HG03159 (cell line): Measurements from ENCODE around the gene RAI14.

Source experiments
- ATAC-seq: cut with Tn5 transposase; IDR thresholded peaks from one replicate; pipeline ENCODE4 v1.9.1; 2021; ENCODE audit warnings: mild to moderate bottlenecking, moderate library complexity; ENCODE audit not compliant: unreplicated experiment

RAI14 gene

DNA sequence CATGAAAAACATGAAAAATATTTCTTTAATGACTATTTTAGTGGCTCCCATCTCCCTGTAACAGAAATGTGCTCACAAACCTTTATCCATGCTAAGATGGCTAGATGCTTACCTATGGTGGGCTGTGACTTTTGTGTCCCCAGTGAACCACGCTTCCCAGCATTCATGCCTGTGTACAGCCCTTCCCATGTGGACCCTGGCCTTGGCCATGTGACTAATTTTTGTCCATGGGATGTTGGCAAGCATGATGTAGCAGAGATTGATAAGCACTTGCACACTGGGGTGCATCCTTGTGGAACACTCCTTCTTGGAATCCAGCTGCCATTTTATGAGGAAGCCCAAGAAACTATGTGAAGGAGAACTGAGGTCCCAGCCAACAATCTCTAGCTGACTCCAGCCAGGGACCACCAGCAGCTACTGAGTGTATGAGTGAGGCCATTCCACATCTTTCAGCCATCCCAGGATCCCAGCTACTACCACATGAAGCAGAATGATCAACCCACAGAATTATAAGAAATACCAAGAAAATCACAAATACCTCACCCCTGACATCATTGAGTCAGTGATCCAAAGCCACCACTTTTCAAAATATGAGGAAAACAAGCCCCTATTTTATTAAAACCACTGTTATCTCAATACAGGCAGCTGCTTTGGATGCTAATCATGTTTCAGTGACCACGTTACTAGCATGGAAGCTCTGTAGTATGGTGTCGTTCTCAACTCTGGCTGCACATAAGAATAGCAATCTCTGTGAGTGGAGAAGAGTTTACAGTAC, 16.1 kb upstream of the RAI14 start:
- ATAC-seq: no peak

DNA sequence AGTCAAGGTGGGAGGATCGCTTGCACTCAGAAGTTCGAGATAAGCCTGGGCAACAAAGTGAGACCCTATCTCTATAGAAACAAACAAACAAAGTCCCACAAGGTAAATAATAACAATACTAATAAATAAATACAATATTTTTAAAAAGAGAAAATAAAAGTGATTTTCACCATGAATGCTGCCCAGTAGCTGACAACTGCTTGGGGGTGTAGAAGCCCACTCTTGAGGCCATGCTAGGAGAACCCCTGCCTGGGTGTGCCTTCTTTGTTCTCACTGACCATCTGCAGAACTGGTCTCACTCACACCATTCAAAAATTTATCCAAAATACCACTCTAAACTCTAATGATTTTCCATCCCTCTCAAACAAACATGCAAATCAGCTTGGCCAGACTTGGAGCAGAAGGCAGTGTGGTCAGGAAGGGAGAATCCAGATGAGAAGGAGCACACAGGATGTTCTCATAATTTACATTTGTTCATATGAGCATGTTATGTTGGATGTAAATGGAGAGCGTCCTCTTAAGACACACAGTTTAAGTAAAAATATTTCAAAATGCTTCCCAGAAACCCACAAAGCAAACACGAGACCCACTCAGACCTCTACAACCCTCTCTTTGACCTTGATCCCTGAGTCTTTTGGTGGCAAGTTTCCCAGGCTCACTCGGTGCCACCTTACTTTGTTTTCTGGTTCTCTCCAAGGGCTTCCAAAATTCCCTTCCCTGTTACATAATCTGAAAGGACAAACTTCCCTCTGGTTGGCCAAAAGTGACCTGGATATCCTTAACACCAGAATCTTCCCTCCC, 7.9 kb upstream of the RAI14 start:
- no peak for ATAC-seq

DNA sequence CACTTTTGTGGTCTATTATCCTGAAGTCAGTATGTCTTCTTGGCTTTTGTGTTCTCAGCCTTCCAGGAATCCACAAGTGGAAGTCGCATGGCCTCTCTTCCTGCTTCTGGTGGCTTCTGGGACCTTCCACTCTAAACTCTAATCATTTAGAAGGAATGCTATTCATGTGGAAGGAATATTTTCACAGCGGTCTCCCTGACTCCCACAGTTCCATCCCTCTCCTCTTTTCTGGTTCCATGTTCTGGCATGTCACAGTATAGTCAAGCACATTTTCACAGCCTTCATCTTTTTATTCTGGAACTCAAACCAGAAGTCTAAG, 7.3 kb upstream of the RAI14 start:
- ATAC-seq: no peak

DNA sequence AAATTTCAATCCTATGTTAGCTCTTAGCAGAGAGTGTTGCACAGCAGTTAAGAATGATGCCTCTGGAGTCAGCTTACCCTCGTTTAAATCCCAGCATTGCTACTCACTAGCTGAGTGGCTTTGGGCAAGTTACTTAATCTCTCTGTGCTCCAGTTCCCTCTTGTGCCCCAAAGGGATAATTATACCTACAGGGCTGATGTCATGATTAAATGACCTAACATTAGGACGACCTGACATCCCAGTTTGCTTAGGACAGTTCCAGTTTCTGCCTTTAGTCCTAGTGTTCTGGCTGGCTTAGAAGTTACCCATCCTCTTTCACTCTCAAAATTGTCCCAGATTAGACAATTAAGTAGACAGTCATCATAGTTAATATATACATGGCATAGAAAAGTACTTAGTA, 4.3 kb upstream of the RAI14 start:
- no peak for ATAC-seq

DNA sequence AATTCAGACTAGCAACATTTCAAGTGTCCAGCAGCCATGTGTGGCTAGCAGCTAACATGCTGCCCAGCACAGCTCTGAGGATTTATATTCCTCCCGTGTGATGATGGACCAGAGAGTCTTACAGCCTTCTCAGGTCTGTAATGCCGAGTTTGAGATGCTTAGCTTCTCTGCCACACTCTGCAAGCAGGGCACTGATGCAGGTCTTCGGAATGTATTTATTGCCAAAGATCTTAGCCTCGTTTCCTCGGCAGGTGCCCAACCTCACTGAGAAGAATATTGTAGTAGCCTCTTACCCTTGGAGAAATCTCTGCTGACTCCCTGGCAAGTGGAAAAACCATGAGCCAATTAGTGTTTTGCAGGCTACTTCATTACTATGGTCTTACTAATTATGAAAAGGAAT, 3.7 kb upstream of the RAI14 start:
- ATAC-seq: no peak

DNA sequence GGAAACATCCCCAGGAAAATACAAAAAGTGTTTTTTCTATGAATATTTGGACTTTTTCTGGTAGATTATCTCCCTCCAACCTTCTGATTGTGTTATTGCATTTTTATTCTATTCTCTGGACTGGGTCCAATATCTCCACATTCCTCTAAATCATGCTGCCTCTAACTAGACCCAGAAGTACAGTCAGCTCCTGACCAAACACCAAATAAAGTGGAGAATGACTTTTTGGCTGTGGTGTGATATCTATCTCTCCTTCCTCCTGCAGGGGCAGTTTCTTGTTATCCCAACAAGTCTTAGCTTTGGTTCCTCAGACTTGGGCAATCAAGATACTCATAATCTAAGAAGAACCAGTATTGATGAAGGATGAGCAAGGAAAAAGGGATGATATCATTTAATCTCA, 3.2 kb upstream of the RAI14 start:
- no peak for ATAC-seq

DNA sequence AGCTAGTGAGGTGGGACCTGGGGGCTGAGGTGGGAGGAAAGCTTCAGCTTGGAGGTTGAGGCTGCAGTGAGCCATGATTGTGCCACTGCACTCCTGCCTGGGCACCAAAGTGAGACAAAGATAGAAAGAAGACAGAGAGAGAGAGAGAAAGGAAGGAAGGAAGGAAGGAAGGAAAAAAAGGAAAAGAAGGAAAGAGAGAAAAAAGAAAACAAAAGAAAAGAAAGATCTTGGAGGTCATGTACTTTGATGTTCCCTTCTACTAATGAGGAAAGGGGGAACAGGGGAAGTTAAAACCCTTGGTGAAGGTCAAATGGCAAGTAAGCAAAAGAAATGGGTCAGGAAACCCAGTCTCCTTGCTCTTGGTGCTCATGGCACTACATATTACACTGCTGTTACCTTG, 2.4 kb upstream of the RAI14 start:
- no peak for ATAC-seq

DNA sequence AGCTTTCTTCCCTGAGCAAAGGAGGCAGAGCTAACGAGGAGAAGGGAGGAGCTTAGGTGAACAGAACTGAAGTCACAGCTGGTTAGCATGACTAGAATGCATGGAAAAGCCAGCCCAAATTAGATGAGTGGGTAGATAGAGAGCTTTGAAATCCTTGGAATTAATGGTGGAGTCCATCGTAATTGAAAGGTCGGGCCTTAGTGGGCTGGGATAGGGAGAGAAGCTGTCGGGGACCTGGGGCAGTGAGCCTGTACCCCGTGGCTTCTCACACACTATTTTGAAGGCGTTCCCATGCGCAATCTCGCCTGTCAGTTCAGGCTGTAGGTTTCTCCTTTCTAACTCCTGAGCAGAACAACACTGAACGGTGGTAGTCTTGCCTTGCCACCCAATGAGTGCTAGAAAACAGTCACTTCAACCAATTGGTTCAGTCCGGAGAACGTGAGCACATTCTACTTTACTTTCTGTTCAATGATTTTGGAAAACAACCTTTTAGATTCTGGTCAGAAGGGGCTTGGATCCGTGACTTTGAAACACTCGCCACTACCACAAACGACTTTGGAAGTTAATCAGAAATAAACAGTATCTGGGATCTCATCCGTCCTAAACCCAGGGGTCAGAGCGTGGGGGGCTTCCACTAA, 655 bp upstream of the RAI14 start:
- no peak for ATAC-seq

DNA sequence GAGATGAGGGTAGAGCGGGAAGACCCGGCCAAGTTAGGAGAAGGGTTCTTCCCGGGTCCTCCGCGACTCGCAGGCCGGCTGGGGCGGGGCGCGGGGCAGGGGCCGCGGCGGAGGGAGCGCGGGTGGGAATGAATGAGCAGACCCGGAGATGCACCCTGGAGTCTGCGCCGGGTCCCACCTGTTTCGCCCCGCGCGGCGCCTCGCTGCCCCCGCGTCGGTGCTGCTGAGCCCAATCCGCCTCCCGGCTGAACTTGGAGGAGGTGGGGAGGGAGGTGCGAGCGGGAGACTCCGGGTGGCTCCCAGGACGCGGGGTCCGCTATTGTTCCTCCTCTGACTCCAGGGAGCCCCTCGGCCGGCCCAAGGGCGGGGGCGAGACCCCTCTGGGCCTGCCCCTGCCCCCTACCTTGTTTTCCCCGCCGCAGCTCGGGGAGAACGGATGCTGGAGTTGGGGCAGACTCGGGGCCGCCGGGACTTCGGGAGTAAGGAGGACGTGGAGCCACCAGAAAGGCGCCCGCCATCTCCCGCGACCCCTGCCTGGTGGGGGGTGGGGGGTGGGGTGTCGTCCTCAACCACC, 659 bp downstream of the RAI14 start:
- ATAC-seq: no peak

DNA sequence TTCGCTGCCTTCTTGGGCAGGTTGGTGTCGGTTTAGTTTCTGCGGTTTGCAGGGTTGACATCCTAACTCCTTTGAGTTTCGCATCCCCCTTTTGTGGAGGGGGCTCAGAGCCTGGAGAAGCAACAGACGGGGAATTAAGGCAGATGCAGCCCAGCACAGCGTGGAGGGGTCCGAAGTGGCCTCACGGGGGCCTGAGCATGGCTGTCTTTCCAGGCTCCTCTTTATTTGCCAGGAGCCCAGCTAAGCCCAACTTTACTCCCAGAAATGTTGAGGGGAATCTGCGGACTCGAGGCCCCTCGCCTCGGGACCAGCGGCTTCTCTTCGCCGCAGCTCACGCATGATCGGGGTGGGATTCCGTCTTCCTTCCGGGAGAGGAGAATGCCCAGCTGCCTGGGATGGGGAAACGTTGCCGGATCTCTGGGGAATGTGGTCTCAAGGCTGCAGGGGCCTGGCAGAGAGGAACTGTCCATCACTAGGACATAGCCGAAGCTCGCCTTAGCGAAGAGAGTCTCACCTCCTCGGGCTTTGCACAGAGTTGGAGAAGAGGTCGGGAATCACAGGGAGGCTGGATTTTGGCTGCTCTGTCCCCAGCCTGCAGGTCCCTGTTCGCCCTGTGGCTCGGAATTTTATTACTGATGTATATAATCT, 1.3 kb downstream of the RAI14 start:
- ATAC-seq: no peak

DNA sequence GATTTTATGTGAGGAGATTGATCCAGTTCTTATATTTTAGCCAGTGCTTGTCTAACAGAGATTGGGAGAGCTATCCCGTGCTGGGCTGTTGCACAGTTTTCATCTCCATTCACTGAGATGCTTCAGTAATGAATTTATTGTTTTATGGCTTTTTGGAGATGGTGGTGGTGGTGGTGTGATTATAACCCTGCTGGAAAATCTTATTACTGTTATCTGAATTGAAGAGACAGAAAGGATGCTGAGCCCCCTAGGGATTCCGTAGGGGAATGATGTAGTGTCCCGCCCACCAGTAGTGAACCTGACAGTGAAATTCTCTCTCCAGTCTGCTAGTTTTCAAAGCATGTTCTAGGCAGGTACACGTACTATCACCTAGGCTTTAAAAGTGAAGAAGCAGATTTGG, 1.9 kb downstream of the RAI14 start:
- ATAC-seq: no peak

DNA sequence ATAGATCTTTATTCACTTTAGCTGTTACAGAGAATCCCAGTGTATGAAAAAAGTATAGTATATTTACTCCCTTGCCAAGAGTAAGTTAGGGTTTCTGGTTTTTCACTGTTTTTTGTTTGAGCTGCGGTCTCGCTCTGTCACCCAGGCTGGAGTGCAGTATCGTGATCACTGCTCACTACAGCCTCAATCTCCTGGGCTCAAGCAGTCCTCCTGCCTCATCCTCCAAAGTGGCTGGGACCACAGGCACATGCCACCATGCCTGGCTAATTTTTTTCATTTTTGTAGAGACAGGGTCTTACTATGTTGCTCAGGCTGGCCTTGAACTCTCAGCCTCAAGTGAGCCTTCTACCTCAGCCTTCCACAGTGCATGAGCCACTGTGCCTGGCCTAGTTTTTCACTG, 3.0 kb downstream of the RAI14 start:
- ATAC-seq: no peak

DNA sequence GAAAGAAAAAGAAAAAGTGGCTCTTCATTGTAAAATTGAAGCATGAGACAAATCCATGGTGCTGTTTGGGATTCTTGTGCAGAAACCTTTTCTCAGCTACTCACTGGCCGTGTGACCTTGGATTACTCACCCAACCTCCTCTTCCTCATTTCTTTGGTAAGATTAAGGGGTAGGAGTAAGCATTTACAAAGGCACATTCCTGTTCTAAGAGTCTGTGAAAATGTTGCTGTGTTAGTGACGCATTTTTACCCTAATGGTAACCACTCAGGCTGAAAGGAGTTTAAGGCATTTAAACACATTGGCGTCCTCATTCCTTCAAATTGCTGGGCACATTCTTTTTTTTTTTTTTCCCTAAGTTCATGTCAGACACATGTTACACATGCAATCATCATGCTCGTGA, 4.3 kb downstream of the RAI14 start:
- ATAC-seq: no peak

DNA sequence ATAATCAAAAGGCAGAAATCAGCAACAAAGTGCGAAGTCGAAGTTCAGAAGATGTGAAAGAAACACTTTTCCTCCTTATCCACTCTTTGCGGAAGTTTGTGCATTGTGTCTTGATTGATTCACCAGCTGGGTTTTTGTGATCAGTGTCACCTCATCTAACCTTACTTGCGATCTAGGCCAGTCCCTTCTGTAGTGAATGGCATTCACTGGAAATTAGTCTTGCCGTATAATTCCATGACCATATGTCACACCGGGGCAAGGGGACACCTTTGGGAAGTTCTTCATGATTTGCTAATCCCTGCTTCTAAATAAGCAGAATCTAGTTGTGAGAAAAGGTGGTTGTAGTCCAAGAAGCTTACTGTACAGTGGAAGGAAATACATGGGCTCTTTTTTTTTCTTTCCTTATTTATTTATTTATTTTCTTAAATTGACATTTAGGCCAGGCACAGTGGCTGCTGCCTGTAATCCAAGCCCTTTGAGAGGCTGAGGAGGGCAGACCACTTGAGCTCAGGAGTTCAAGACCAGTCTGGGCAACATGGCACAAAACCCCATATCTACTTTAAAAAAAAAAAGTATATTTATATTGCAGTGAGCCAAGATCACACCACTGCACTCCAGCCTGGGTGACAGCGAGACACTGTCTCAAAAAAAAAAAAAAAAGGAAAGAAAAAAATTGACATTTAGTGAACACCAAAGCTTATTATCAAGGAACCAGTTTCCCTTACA, 7.8 kb downstream of the RAI14 start:
- no peak for ATAC-seq

DNA sequence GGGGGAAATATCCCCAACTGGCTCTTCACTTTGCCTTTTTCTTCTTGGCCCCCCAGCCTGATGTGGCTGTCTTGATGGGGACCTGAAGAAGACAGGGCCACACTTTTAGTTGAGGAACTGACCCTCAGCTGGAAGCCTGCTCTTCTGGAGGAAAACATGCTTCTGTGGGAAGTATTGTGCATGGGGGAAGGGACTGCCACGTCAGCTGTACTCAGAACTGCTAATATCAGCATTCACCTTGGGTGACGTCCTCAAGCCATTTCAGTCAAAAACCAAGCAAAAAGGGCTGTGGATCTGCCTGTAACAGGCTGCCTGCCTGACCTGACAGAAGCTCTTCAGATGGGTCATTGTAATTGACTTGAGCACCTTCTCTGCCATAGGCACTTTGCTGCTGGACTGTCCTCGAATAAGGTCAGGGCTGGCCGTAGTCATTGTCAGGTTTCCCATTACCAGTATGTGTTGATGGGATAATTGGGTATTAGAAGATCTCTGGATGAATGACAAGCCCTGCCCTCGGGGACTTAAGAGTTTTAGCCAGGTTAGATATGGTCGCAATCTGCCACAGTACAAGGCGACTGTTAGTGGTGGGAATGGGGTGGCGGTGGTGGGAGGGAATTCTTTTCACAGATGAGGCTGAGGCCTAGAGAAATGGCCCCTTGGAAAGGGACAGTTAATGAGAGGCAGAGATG, 10.4 kb downstream of the RAI14 start:
- ATAC-seq: no peak

DNA sequence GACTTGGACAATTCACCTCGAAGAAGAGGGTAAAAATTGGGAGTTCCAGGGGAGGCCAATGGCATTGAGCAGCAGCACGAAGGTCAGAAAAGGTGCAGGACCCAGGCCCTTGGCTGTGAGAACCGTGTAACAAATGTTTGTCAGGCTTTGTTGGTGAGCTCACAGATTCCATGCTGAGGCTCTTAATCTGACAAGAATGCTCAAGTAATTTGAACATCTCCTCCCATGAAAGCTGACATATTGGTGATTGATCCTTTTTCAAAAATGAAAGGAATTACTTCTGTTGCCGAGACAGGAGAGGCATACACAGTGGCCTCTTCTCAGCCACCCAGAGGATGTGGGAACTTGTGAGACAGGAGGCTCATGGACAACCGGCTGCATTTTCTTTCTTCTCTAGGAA, 11.6 kb downstream of the RAI14 start:
- ATAC-seq: no peak

DNA sequence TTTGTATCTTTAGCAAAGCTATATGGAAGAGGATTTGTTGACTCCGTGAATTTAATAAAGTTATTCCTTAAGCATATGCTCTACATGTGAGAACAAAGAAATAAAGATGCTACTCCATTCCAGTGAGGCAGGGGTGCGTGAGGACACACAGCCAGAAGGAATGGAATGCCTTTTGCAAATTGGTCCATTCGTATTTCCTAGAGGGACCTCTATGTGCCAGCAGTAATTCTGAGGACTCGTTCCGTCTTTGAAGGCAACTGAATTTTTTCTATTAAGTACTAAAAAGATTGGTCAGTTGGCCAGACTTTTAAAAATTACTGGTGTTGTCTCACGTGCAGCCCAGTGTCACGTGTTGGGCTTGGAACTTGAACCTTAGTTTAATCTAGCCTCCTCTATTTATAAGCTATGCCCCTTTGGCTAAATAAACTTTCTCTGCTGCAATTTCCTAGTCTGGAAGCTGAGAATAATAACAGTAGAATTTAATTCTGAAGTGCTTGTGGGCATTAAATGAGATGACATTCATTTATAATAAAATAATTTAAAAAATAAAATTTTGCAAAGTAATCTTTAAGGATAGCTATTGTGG, 13.9 kb downstream of the RAI14 start:
- ATAC-seq: no peak

DNA sequence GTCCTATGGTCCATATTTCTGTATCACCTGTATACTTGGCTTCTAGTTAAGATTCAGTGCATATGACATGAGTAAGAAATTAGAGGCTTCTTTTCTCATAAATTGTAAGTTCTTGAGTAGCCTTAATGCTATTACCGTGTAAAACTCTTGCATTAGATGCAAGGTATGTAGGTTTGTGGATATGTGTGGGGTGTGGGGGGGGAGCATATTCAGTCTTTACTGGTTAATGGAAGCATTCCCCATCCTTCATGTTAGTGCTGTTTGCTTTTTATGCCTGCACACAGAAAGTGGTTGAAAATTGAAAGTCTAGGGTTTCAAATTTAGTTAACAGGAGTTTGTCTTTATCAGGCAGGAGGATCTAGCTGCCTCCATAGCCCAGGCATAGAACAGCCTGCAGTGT, 16.1 kb downstream of the RAI14 start:
- ATAC-seq: no peak

DNA sequence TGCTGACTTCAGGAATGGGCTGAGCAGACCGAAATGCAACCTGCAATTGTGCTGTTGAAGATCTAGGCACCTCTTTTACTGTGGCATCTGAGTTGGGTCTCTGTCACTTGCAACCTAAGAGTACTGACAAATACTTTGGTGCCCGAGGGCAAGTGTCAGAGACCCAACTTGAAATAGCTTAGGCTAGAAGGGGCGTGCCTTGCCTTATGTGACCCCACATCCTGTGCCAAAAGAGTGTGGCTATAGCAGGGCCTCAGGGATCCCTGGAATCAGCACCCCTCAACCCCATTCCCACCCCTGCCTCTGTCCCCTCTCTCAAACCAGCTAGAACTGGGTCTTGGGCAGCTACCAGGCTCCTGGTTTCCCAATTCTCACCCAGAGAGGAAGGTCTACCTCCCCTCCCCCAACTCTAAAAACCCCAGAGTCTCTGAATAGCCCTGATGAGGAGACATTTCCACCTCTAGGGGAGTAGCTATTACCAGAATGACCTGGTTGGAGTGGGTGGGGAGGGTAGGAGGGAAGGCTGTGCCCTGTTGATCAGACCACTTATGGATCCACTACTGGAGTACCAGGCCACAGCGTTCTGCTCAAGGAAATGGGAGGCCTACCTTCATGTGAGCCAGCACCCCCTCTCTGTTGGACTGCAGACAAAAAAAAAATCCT, 17.5 kb downstream of the RAI14 start:
- ATAC-seq: no peak
